ENCODE measurements around the gene CCND1. TPM values are rescaled to one million over a fixed set of nuclear protein-coding genes. Genes with fewer than 3 reads are reported as not detected.

Gene CCND1
- total RNA-seq, 1 donor from 2014 or later: 112 TPM

DNA sequence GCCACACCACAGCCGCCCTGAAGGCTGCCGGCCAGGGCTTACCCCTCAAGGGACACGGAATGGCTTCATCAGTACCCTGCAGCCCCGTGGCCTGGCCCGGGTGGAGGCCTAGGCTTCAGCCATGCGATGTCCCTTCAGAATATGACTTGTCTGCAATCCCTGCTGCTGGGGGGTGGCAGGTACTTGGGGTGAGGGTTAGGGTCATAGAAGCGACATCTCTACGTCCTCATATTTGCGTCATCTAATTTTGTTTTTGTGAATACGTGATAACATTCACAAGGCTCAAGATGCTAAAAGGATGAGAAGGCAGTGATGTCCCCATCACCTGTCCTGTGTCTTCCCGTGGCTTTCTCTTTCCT, 6.4 kb downstream of the CCND1 start:
- TF ChIP-seq POLR2A (IDR thresholded peaks at IDR 0.05) (no peak), POLR2AphosphoS5 (IDR thresholded peaks at IDR 0.05; ENCODE audit: insufficient read depth in 1 of 2, low read depth in 1 of 2) (no peak)
- TF ChIP-seq, protein P1, sequence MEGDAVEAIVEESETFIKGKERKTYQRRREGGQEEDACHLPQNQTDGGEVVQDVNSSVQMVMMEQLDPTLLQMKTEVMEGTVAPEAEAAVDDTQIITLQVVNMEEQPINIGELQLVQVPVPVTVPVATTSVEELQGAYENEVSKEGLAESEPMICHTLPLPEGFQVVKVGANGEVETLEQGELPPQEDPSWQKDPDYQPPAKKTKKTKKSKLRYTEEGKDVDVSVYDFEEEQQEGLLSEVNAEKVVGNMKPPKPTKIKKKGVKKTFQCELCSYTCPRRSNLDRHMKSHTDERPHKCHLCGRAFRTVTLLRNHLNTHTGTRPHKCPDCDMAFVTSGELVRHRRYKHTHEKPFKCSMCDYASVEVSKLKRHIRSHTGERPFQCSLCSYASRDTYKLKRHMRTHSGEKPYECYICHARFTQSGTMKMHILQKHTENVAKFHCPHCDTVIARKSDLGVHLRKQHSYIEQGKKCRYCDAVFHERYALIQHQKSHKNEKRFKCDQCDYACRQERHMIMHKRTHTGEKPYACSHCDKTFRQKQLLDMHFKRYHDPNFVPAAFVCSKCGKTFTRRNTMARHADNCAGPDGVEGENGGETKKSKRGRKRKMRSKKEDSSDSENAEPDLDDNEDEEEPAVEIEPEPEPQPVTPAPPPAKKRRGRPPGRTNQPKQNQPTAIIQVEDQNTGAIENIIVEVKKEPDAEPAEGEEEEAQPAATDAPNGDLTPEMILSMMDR (IDR thresholded peaks at IDR 0.05): no peak
- H3K36me3 ChIP-seq: peaks cover 0 to 26% of the 10 kb centered on the region in 2 donors

DNA sequence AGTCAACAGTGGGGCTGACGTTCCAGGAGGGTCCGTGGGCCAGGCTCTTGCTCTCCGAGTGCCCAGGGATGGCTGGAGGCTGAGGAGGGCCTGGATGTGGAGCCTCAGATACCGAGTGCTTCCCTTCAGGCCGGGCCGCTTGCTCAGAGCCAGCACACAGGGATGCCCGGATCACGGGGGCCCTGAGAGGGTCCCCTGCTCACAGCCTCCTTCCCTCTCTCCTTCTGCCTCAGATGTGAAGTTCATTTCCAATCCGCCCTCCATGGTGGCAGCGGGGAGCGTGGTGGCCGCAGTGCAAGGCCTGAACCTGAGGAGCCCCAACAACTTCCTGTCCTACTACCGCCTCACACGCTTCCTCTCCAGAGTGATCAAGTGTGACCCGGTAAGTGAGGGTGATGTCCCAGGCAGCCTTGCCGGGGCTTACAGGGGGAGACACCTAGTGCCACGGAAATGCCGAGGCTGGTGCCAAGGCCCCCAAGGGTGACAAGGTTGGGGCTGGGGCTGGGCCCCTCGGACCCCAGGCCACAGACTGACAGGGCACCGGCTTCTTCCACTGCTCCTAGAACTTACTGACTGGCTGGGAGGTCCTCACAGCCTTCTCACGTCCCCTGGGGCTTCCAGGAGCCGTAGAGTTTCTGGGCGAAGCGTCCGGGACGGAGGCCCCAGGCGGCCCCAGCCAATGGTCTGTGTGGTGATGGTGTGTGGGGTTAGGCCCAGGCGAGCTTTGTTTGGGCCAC, 7.0 kb downstream of the CCND1 start:
- Histone ChIP-seq H3K4me3 (no peak overlapping the region), H3K27me3 (no peaks in the 10 kb centered on the region), H3K27ac (no peak overlapping the region), H3K36me3 (peaks cover 0 to 26% of the 10 kb centered on the region in 2 donors), H3K9me3 (no peaks in the 10 kb centered on the region), H3K4me1 (peaks cover 23% of the 10 kb centered on the region)
- intact Hi-C loops (cut with DNase I): no loop called here
- DNase-seq (ENCODE audit: extremely low spot score in 2 of 2): no peak
- TF ChIP-seq POLR2A (IDR thresholded peaks at IDR 0.05) (no peak), POLR2AphosphoS5 (IDR thresholded peaks at IDR 0.05; ENCODE audit: insufficient read depth in 1 of 2, low read depth in 1 of 2) (no peak)
- TF ChIP-seq, protein P1 (IDR thresholded peaks at IDR 0.05): no peak

More for the DNA sequence above, 6.4 kb downstream of the CCND1 start:
- H3K27me3 ChIP-seq: no peaks in the 10 kb centered on the region
- intact Hi-C loops (cut with DNase I): no loop called here
- DNase-seq (ENCODE audit: extremely low spot score in 2 of 2): no peak
- no peak overlapping the region for H3K27ac ChIP-seq
- H3K4me3 ChIP-seq: no peak overlapping the region
- H3K4me1 ChIP-seq: peaks cover 25% of the 10 kb centered on the region
- no peaks in the 10 kb centered on the region for H3K9me3 ChIP-seq

DNA sequence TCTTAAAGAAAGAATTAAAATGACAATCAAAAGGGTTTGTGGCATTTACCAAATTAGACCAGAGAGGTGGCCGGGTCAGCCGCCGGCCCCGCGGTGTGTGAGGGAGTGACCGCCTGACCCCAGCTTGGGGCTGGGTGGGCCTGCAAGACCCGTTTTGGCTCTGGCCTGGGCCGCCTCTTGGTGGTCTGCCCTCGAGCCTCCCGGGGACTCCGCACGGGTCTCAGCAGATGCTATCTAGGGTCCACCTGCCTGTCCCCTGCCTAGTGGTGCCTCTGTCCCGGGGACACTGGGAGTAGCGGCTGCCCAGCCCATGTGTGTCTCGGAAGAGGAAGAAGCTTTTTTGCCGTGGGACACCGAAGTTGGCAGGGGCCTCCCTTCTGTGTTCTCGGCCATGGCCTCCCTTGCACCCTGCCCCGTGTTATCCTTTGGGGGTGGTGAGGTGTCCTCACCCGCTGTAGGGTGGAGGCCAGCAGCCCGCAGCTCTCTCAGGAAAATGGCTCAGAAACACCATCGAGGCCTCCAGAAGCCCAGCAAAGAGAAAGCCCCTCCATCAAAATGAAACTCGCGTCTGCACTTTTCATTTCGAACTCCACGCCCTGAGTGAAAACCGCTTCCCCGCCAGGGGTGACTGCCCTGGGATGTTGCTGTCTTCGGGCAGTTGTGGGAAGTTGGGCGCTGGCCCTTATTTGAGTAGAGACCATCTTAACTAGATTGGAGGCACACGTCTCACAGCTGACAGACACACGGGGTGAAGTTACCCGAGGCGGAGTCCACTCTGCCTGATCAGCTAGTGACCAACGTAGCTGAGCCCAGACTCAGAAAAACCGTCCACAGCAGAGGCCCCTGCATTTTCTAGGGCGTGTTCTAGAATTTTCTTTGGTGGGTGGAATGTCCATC, 8.0 kb downstream of the CCND1 start:
- Histone ChIP-seq H3K27ac (no peak overlapping the region), H3K4me3 (no peak overlapping the region), H3K4me1 (peaks cover 13% of the 10 kb centered on the region), H3K36me3 (peaks cover 0 to 33% of the 10 kb centered on the region in 2 donors), H3K9me3 (no peaks in the 10 kb centered on the region), H3K27me3 (no peaks in the 10 kb centered on the region)
- no peak for DNase-seq (ENCODE audit: extremely low spot score in 2 of 2)
- TF ChIP-seq POLR2A (IDR thresholded peaks at IDR 0.05): no peak
- no peak for TF ChIP-seq POLR2AphosphoS5 (IDR thresholded peaks at IDR 0.05; ENCODE audit: insufficient read depth in 1 of 2, low read depth in 1 of 2)
- TF ChIP-seq, protein P1 (IDR thresholded peaks at IDR 0.05): no peak
- intact Hi-C loops (cut with DNase I): no loop called here

DNA sequence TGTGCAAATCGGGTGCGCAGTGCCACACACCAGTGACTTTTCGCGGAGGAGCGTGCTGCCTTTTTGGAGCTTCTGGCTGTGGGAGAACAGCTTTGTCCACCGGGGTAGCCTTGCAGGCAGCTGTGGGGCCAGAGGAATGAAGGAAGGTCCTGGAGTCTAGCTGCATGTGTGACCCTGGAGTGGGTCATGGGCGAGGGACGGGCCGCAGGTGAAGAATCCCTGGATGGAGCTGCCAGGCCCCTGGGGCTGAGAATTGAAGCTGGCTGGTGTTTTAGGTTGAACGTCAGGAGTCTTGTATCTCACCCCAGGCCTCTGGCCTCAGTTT, 8.6 kb downstream of the CCND1 start:
- H3K36me3 ChIP-seq: peaks cover 0 to 34% of the 10 kb centered on the region in 2 donors

More for the DNA sequence above, 8.6 kb downstream of the CCND1 start:
- no peak for DNase-seq (ENCODE audit: extremely low spot score in 2 of 2)
- Histone ChIP-seq H3K4me1 (peaks cover 7% of the 10 kb centered on the region), H3K27me3 (no peaks in the 10 kb centered on the region), H3K4me3 (no peak overlapping the region), H3K9me3 (no peaks in the 10 kb centered on the region), H3K27ac (no peak overlapping the region)
- TF ChIP-seq POLR2A (IDR thresholded peaks at IDR 0.05): no peak
- TF ChIP-seq, protein P1 (IDR thresholded peaks at IDR 0.05): no peak
- TF ChIP-seq POLR2AphosphoS5 (IDR thresholded peaks at IDR 0.05; ENCODE audit: insufficient read depth in 1 of 2, low read depth in 1 of 2): no peak
- intact Hi-C loops (cut with DNase I): no loop called here

Measured in vagina (tissue), 2 donors.